ENCODE results near the gene SNED1. TPM values are rescaled to one million over a fixed set of nuclear protein-coding genes. Genes with fewer than 3 reads are reported as not detected.

SNED1 gene
- total RNA-seq, 4 donors from 2014 or later = 16.4 to 56.2 (median 43.5) TPM

- no peaks in the 10 kb centered on the region for H3K9me3 ChIP-seq
- peaks cover 0 to 88% of the 10 kb centered on the region in 2 donors for H3K36me3 ChIP-seq
- H3K27ac ChIP-seq = no peak overlapping the region
- in situ Hi-C loops (cut with MboI; ENCODE audit: low sequenced_read_pairs in 4 of 4) (no loop called here), intact Hi-C loops (cut with DNase I; ENCODE audit: low total_unique reads) (no loop called here)
- no peak for TF ChIP-seq CTCF (IDR thresholded peaks at IDR 0.05 in 4 of 5, conservative IDR thresholded peaks at IDR 0.05 in 1 of 5)
- no peak for TF ChIP-seq POLR2A (IDR thresholded peaks at IDR 0.05)
- no peaks in the 10 kb centered on the region for H3K4me1 ChIP-seq
- no peak overlapping the region for H3K4me3 ChIP-seq
- DNase-seq (no peak), ATAC-seq (no peak)
- no peaks in the 10 kb centered on the region for H3K27me3 ChIP-seq
Observed at GRCh38 chr2:241072151-241072550, 73.7 kb downstream of the SNED1 start.

DNA sequence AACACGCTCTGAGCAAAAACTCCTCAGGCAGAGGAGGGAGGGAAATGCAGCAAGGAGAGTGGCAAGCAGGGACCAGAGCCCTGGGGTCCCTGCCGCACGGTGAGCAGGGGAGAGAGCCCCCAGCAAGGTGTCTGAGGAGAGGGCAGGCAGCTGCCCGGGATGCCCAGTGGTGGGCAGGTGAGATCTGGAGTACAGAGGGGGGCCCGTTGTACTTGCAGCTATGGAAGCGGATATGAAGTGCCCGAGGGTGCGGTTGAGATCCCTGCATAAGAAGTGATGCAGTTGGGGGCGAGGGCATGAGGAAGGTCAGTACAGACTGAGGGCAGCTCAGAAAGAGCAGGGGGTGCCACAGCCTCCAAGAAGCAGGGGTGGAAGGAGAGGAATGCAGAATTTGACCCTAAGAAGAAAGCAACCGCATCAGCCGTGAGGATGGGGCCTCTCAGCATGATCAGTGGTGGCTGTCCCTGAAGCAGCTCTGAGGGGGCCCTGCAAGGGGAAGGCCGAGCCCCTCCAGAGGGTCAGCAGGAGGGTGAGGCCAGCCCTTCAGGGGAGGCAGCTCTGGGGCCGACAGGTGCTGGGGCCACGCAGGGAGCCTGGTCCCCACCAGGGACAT is 74.2 kb downstream of the SNED1 start:
- intact Hi-C loops (cut with DNase I; ENCODE audit: low total_unique reads) (no loop called here), in situ Hi-C loops (cut with MboI; ENCODE audit: low sequenced_read_pairs in 4 of 4) (no loop called here)

DNA sequence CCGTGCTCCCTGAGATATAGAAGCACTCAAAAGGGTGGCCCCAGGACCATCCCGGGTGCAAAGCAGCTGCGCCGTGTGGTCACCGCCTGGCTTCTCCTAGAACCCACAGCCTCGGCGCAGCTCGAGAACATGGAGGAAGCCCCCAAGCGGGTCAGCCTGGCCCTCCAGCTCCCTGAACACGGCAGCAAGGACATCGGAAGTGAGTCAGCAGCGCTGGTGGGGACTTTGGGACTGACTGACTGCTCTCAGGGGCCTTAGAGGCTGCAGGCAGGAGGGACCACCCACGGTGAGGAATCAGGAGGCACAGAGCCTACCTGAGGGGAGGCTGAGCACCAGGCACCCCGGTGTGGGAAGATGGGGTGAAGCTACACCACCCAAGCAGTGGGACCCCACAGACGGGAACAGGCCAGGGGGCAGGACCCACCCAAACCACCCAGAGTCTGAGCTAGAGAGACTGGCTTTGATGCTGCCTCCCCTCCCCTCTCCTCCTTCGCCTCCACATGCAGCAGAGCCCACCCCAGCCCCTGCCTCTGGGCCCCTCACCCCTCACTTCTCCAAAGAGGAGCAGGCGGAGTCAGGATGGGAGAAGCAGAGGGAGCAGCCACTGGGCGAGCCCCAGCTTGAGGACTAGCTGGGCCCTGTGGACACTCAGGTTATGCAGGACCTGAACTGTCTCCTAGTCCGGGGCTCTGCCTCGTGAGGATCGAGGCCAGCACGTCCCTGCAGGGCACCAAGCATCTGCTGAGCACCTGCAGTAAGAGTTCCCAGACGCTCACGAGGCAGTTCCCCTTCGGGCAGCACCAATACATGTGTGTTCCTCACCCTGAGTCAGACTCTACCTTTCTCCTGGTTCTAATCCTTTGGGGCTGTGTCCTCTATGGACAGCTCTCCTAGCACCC is 75.0 kb downstream of the SNED1 start:
- intact Hi-C loops (cut with DNase I; ENCODE audit: low total_unique reads) (no loop called here), in situ Hi-C loops (cut with MboI; ENCODE audit: low sequenced_read_pairs in 4 of 4) (no loop called here)
- no peak for DNase-seq
- Histone ChIP-seq H3K27ac (no peak overlapping the region), H3K4me3 (no peak overlapping the region), H3K27me3 (no peaks in the 10 kb centered on the region), H3K36me3 (peaks cover 0 to 76% of the 10 kb centered on the region in 2 donors), H3K4me1 (no peaks in the 10 kb centered on the region), H3K9me3 (no peaks in the 10 kb centered on the region)
- ATAC-seq = no peak
- TF ChIP-seq POLR2A (IDR thresholded peaks at IDR 0.05) = no peak
- TF ChIP-seq CTCF (IDR thresholded peaks at IDR 0.05 in 4 of 5, conservative IDR thresholded peaks at IDR 0.05 in 1 of 5) = no peak

More for the DNA sequence above, 74.2 kb downstream of the SNED1 start:
- Histone ChIP-seq H3K4me1 (no peaks in the 10 kb centered on the region), H3K27me3 (no peaks in the 10 kb centered on the region), H3K4me3 (no peak overlapping the region), H3K9me3 (no peaks in the 10 kb centered on the region), H3K36me3 (peaks cover 0 to 83% of the 10 kb centered on the region in 2 donors), H3K27ac (no peak overlapping the region)
- DNase-seq = no peak
- TF ChIP-seq CTCF (IDR thresholded peaks at IDR 0.05 in 4 of 5, conservative IDR thresholded peaks at IDR 0.05 in 1 of 5) (no peak), POLR2A (IDR thresholded peaks at IDR 0.05) (no peak)
- no peak for ATAC-seq

- Histone ChIP-seq H3K4me3 (no peak overlapping the region), H3K9me3 (no peaks in the 10 kb centered on the region), H3K27me3 (no peaks in the 10 kb centered on the region), H3K36me3 (peaks cover 0 to 68% of the 10 kb centered on the region in 2 donors), H3K4me1 (no peaks in the 10 kb centered on the region), H3K27ac (no peak overlapping the region)
- TF ChIP-seq CTCF (IDR thresholded peaks at IDR 0.05 in 4 of 5, conservative IDR thresholded peaks at IDR 0.05 in 1 of 5) (no peak), POLR2A (IDR thresholded peaks at IDR 0.05) (no peak)
- no peak for DNase-seq
- in situ Hi-C loops (cut with MboI; ENCODE audit: low sequenced_read_pairs in 4 of 4) (no loop called here), intact Hi-C loops (cut with DNase I; ENCODE audit: low total_unique reads) (no loop called here)
- no peak for ATAC-seq
Observed at GRCh38 chr2:241074065-241074818, 75.8 kb downstream of the SNED1 start.

Data from gastrocnemius medialis (tissue), 4 donors.